ENCODE data around the gene GNAT2. TPM values are rescaled to one million over a fixed set of nuclear protein-coding genes. Genes with fewer than 3 reads are reported as not detected.
A peak's percentile ranks its signal among the peaks of the same experiment; 100 is the strongest.

Gene GNAT2
- total RNA-seq, 2 donors from 2014 or later, result 0.32 to 0.54 TPM

DNA sequence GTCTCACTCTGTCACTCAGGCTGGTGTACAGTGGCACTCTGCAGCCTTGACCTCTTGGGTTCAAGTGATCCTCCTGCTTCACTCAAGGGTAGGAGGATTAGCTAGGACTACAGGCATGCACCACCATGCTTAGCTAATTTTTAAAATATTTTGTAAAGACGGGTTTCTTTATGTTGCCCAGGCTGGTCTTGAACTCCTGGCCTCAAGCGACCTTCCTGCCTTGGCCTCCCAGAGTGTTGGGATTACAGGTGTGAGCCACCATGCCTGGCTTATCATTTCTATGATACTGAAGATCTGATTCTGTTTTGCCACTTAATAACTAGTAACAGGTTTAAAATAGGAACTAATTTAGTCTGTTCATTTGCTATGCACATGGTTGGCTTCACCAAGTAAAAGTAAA is 37.4 kb downstream of the GNAT2 start:
- H3K36me3 Mint-ChIP-seq (ENCODE audit: low read depth), result peaks cover 99% of the 10 kb centered on the region
- H3K4me1 Mint-ChIP-seq, result no peaks in the 10 kb centered on the region
- no peaks in the 10 kb centered on the region for H3K9me3 Mint-ChIP-seq
- no peak overlapping the region for H3K4me3 Mint-ChIP-seq
- ATAC-seq (replicated peaks), result no peak
- H3K27ac Mint-ChIP-seq, result no peak overlapping the region
- no peaks in the 10 kb centered on the region for H3K27me3 Mint-ChIP-seq

DNA sequence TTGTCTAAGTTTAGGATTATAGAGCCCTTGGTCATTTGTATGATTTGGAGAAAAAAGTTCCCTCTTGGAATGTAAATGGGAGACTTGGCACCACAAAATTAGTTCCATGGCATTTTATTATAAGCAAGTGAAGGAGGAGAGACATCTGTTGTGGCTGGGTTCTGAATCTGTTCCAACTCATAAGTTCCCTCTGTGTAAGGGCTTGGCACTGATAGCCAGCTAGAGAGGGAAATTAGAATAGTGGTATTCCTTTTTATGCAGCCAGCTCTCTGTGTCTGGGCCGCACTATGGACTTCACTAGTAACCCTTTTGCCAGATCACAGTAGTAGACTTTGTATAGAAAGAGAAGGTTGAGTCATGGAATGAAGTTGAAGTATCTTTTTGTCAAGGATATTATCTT is 39.9 kb downstream of the GNAT2 start:
- Mint-ChIP-seq H3K27me3 (no peaks in the 10 kb centered on the region), H3K4me3 (no peak overlapping the region), H3K36me3 (ENCODE audit: low read depth) (peaks cover 99% of the 10 kb centered on the region), H3K27ac (no peak overlapping the region), H3K9me3 (no peaks in the 10 kb centered on the region), H3K4me1 (no peaks in the 10 kb centered on the region)
- no peak for ATAC-seq (replicated peaks)

DNA sequence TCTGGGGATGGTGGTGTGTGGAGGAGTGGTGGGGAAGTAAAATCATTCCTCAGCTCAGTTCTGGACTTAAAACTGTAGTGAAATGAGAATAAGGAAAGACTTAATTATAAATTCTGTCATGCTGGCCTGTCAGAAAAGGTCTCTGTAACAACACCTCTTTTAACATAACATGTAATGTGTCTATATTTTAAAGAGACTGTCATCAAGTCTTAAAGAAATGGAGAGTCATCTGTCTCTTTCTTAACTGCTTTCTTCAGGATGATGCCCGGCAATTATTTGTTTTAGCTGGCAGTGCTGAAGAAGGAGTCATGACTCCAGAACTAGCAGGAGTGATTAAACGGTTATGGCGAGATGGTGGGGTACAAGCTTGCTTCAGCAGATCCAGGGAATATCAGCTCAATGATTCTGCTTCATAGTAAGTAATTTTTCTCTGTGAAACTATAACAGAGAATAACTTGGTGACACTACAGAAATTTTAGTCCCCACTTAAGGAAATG is 40.4 kb downstream of the GNAT2 start:
- peaks cover 97% of the 10 kb centered on the region for H3K36me3 Mint-ChIP-seq (ENCODE audit: low read depth)
- no peak overlapping the region for H3K4me3 Mint-ChIP-seq
- H3K27me3 Mint-ChIP-seq, result no peaks in the 10 kb centered on the region
- ATAC-seq (replicated peaks), result no peak
- H3K27ac Mint-ChIP-seq, result peak overlapping the region; percentile 58
- H3K9me3 Mint-ChIP-seq, result no peaks in the 10 kb centered on the region
- no peaks in the 10 kb centered on the region for H3K4me1 Mint-ChIP-seq

DNA sequence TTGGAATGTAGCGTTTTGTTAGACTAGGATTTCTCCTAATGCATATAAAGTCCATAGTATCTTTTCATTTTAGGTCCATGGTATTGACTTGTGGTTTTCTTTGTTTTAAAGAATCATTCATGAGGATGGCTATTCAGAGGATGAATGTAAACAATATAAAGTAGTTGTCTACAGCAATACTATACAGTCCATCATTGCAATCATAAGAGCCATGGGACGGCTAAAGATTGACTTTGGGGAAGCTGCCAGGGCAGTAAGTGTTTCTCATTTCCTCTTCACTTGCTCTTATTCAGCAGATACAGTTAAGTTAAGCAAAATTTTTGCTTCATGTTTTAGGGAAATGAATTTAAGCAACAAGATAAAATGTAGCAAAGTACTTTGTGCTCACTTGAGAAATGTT is 45.6 kb downstream of the GNAT2 start:
- Mint-ChIP-seq H3K36me3 (ENCODE audit: low read depth) (peaks cover 63% of the 10 kb centered on the region), H3K27me3 (no peaks in the 10 kb centered on the region), H3K27ac (no peak overlapping the region), H3K4me3 (no peak overlapping the region), H3K4me1 (peaks cover 9% of the 10 kb centered on the region), H3K9me3 (no peaks in the 10 kb centered on the region)
- ATAC-seq (replicated peaks), result no peak

DNA sequence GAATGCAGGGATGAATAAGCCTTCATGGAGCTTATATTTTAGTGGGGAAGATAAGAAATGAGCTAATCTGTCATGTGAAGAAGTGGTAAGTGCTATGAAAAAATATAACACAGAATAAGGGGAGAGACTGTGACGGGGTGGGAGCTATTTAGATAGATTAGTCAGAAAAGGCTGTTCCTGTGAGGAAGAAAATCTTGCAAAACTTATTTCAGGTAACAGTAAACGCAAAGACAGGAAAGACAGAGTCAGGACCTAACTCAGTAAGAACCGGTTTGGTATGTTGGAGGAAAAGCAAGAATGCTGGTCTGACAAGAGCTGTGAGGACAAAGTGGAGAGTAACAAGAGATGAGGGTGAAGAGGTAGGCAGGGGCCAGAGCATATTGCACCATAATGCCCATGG is 49.0 kb downstream of the GNAT2 start:
- H3K4me1 Mint-ChIP-seq, result peaks cover 27% of the 10 kb centered on the region
- H3K36me3 Mint-ChIP-seq (ENCODE audit: low read depth), result peaks cover 30% of the 10 kb centered on the region
- no peak overlapping the region for H3K27ac Mint-ChIP-seq
- no peaks in the 10 kb centered on the region for H3K9me3 Mint-ChIP-seq
- H3K27me3 Mint-ChIP-seq, result no peaks in the 10 kb centered on the region
- no peak for ATAC-seq (replicated peaks)
- H3K4me3 Mint-ChIP-seq, result no peak overlapping the region

DNA sequence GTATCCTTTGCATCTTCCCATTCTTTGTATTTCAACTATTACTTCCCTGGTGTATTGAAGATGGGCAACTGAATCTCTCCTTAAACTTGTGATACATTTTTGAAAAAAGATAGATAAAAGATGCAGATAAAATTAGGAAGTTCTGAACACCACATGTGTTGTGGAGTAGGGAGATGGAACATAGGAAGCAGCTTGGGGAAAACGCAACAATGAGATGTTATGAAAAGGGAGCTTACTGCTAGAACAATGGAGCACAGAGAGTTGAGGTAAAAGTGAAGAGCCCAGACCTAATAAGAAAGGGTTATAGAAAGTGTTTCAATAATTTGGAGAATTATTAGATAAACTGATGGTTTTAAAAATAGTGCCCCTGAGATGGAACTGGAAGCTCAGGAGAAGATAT is 50.1 kb downstream of the GNAT2 start:
- Mint-ChIP-seq H3K9me3 (no peaks in the 10 kb centered on the region), H3K4me3 (no peak overlapping the region), H3K27me3 (no peaks in the 10 kb centered on the region), H3K36me3 (ENCODE audit: low read depth) (peaks cover 20% of the 10 kb centered on the region), H3K27ac (no peak overlapping the region), H3K4me1 (peaks cover 35% of the 10 kb centered on the region)
- no peak for ATAC-seq (replicated peaks)

DNA sequence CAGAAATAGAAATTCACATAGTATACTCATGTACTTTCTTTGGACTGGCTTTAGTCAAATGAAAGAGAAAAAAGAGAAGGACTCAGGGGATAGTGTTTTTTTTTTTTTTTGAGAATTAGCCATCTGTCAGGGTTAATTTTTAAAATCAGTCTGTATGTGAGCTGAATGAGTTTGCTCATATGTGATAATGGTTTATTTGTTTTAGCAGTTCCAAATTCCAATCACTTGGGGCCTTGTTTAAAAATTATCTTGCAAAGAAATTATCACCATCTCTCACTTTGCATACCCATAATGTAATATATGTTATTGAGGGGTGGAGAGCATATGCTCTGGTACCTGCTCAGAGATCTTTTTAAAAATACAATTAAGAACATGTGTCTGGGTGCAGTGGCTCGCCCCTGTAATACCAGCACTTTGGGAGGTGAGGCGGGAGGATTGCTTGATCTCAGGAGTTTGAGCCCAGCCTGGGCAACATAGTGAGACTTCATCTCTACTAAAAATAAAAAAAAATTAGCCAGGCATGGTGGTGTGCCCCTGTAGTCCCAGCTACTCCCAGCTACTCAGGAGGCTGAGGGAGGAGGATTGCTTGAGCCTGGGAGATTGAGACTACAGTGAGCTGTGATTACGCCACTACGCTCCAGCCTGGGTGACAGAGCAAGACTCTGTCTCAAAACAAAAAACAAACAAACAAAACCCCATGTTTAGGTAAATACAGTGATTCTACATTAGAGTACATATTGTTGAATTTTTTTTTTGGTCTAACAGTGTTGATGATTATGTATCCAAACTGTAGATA is 51.3 kb downstream of the GNAT2 start:
- peaks cover 9% of the 10 kb centered on the region for H3K36me3 Mint-ChIP-seq (ENCODE audit: low read depth)
- peaks cover 43% of the 10 kb centered on the region for H3K4me1 Mint-ChIP-seq
- no peaks in the 10 kb centered on the region for H3K9me3 Mint-ChIP-seq
- no peak overlapping the region for H3K4me3 Mint-ChIP-seq
- H3K27me3 Mint-ChIP-seq, result no peaks in the 10 kb centered on the region
- no peak overlapping the region for H3K27ac Mint-ChIP-seq
- no peak for ATAC-seq (replicated peaks)

DNA sequence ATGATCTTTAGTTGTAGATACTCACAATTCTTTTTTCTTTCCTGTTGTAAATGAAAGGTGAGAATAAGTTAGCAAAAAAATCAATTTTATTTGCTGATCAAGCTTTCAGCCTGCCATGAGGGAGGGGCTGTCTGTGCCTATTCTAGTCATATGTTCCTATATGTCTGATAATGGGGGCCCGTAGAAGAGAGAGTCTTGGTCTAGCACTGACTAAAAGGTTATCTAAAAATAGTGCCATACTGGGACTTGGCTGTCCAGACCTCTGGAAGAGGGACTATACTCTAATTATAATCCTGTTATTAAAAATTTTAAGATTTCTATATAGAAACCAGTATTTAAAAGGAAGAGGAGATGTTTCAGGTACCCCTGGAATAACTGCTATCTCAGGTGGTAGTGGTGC is 52.4 kb downstream of the GNAT2 start:
- no peak for ATAC-seq (replicated peaks)
- H3K4me3 Mint-ChIP-seq, result no peak overlapping the region
- no peaks in the 10 kb centered on the region for H3K9me3 Mint-ChIP-seq
- H3K27me3 Mint-ChIP-seq, result no peaks in the 10 kb centered on the region
- H3K27ac Mint-ChIP-seq, result no peak overlapping the region
- H3K4me1 Mint-ChIP-seq, result peaks cover 34% of the 10 kb centered on the region
- H3K36me3 Mint-ChIP-seq (ENCODE audit: low read depth), result no peaks in the 10 kb centered on the region

DNA sequence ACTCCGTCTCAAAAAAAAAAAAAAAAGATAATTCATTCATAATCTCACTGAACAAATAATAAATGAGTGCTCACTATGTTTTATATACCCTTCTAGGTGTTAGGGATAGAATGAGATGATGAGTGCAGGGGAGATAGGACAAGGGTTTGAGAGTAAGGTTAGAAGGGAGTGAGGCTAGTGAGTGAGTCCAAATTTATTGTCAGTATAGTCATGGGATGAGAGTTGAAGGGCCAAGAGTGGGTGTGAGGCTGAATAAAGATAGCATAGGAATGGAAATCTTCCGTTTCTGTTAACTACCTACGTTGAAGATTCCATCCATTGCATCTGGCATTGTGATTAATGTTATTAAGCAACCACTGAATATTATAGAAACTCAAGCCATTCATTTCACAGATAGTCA is 54.2 kb downstream of the GNAT2 start:
- H3K36me3 Mint-ChIP-seq (ENCODE audit: low read depth), result no peaks in the 10 kb centered on the region
- no peaks in the 10 kb centered on the region for H3K27me3 Mint-ChIP-seq
- peaks cover 47% of the 10 kb centered on the region for H3K4me1 Mint-ChIP-seq
- H3K9me3 Mint-ChIP-seq, result no peaks in the 10 kb centered on the region
- H3K27ac Mint-ChIP-seq, result peak overlapping the region; percentile 53
- no peak overlapping the region for H3K4me3 Mint-ChIP-seq
- ATAC-seq (replicated peaks), result no peak

DNA sequence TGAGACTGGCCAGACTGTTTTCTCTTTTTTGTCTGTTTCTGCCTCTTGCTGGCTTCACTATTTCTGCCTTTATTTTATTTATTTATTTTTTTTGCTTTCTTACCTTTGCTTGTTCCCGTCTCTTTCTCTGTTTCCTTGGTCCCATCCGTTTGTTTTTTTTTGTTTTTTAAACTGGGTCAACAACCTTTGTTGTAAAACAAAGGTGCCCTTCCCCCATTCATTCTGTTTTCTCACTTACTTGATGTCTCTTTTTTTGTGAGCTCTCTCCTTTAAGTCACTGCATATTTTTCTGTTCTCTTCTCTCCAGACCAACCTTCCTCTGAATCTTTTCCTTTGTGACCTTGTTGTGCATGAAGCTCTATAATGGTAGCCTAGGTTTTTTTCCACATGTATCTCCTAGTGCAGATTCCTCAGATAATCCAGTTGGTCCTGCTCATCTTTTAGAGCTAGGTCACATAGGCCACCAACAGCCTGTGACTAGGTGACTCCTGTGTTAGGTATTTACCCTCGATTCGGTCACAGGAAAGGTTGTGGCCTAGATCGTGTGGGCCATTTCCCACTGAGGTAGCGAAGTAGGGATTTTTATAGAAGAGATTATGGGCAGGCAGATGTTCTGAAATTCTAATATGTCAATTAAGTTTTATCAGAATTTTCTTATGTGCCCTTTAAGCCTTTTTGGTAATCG is 55.1 kb downstream of the GNAT2 start:
- Mint-ChIP-seq H3K27me3 (no peaks in the 10 kb centered on the region), H3K4me1 (peaks cover 54% of the 10 kb centered on the region), H3K27ac (peak overlapping the region; percentile 49), H3K36me3 (ENCODE audit: low read depth) (no peaks in the 10 kb centered on the region), H3K9me3 (no peaks in the 10 kb centered on the region), H3K4me3 (peak overlapping the region; percentile 11)
- no peak for ATAC-seq (replicated peaks)

DNA sequence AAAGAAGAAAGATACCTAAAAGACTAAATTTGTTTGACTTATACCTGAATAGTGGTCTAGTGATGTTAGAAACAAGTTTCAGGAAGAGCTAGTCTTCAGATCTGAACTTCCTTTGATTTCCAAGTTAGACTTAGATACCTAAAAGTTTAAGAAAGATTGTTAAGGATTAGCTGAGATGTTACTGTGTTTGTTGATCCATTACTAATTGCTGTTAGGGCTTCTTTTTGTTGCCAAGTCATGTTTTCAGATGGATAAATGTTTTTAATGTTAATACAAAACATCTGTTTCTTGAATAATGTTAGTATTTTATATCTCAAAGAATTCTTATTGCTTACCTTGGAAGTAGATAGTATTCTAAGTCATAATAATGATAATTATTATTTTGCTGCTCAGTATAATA is 59.4 kb downstream of the GNAT2 start:
- H3K27ac Mint-ChIP-seq, result no peak overlapping the region
- H3K4me3 Mint-ChIP-seq, result no peak overlapping the region
- H3K4me1 Mint-ChIP-seq, result peaks cover 61% of the 10 kb centered on the region
- no peaks in the 10 kb centered on the region for H3K9me3 Mint-ChIP-seq
- H3K27me3 Mint-ChIP-seq, result no peaks in the 10 kb centered on the region
- ATAC-seq (replicated peaks), result no peak
- peaks cover 7% of the 10 kb centered on the region for H3K36me3 Mint-ChIP-seq (ENCODE audit: low read depth)

DNA sequence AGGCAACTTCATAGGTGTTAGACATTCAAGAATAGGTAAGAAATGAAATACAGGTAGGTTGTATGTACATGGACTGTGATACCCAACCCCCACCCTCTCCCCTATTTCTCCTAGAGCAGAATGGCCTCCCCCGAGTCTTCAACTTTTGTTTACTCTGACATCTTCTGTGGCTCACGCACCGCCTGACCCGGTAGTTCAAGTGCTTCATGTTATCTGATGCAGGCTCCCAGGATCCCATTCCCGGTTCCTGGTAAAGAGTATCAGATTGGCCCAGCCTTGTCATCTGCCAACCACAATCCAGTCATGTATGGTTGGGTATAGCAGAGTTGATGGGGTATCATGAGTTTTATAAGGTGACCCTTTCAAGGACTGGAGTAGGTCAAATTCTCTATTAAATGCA is 61.9 kb downstream of the GNAT2 start:
- no peak overlapping the region for H3K27ac Mint-ChIP-seq
- H3K4me1 Mint-ChIP-seq, result peaks cover 68% of the 10 kb centered on the region
- ATAC-seq (replicated peaks), result no peak
- H3K9me3 Mint-ChIP-seq, result no peaks in the 10 kb centered on the region
- H3K36me3 Mint-ChIP-seq (ENCODE audit: low read depth), result peaks cover 30% of the 10 kb centered on the region
- H3K27me3 Mint-ChIP-seq, result no peaks in the 10 kb centered on the region
- H3K4me3 Mint-ChIP-seq, result no peak overlapping the region

DNA sequence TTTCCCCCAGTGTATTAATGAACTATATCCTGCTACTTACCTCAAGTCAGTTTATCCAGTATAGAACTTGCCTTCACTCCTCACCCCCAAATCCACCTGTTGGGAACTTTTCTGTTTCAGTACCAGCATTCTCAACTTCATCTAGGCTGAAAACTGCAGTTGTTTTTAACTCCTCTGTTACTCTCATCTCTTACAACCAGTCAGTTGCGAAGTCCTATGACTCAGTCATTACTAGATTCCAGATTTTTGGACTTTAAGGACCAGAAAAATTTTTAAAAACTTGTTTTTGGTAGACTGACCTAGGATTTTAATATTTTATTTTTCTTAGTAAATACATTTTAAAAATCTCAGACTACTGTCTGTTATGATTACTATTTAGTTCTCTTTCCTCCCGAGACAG is 62.9 kb downstream of the GNAT2 start:
- Mint-ChIP-seq H3K4me3 (no peak overlapping the region), H3K4me1 (peaks cover 63% of the 10 kb centered on the region), H3K27me3 (no peaks in the 10 kb centered on the region), H3K27ac (no peak overlapping the region), H3K36me3 (ENCODE audit: low read depth) (peaks cover 33% of the 10 kb centered on the region), H3K9me3 (no peaks in the 10 kb centered on the region)
- no peak for ATAC-seq (replicated peaks)

Data from activated T-helper 17 cell treated with anti-CD3 and anti-CD28 coated beads, Interleukin-2, amount 50 U/mL, for 72 hours (primary cell).